Activated naive CD4-positive, alpha-beta T cell treated with anti-CD3 and anti-CD28 coated beads, Interleukin-2, amount 10 ng/mL, durations not matched to agents 7 days and 5 days (primary cell): ENCODE measurements around the gene PGLYRP4.

Source experiments
- CTCF ChIA-PET: fragments of 350-600 bp; sonication (Branson Sonifier 250); formaldehyde crosslinking; loops from one replicate; lab custom pipeline; 2021; ENCODE audit warnings: antibody characterized with exemption; lab: Charles Lee
- DNase-seq: peaks from one replicate; pipeline ENCODE4 v3.0.0-alpha.2; 2020
- H3K27ac Mint-ChIP-seq: one replicate; pipeline ENCODE4 v1.8.0; 2021; ENCODE audit warnings: mild to moderate bottlenecking, moderate library complexity, mixed read lengths
- H3K27me3 Mint-ChIP-seq: one replicate; pipeline ENCODE4 v1.8.0; 2021; ENCODE audit warnings: mild to moderate bottlenecking, mixed read lengths
- H3K36me3 Mint-ChIP-seq: one replicate; pipeline ENCODE4 v1.8.0; 2021; ENCODE audit warnings: mixed read lengths
- H3K4me1 Mint-ChIP-seq: one replicate; pipeline ENCODE4 v1.8.0; 2021; ENCODE audit warnings: mixed read lengths
- H3K4me3 Mint-ChIP-seq: one replicate; pipeline ENCODE4 v1.8.0; 2021; ENCODE audit warnings: mild to moderate bottlenecking, moderate library complexity, mixed read lengths
- H3K9me3 Mint-ChIP-seq: one replicate; pipeline ENCODE4 v1.8.0; 2021; ENCODE audit warnings: mixed read lengths

PGLYRP4 gene

DNA sequence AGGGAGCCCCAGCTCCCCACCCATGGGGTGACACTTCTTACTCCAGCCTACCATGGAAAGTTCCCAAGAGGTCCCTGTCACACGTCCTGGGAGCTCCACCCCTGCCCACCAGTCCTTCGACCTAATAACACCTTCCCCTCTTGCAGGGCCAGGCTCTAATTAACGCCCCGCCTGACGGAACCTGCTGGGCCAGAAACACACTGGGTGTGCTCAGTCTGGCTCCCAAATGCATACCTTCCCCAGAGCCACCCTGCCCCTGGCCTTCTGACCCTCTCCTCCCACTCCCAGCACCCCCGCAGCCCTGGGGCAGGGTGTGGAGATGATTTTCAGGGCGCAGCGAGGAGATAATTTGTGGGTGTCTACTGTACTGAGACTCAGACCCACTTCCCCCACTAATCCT, 56.5 kb downstream of the PGLYRP4 start:
- Mint-ChIP-seq H3K27ac (no peak overlapping the region), H3K4me3 (no peak overlapping the region), H3K4me1 (peaks cover 21% of the 10 kb centered on the region), H3K27me3 (peaks cover 29% of the 10 kb centered on the region), H3K9me3 (no peaks in the 10 kb centered on the region), H3K36me3 (no peaks in the 10 kb centered on the region)
- no peak for DNase-seq
- CTCF ChIA-PET, result interaction anchor here (1.2 to 1.8 kb wide), 2 partner anchors 86 to 638 kb away, joined by 3 to 7 read pairs; no protein-coding TSS in a partner anchor

DNA sequence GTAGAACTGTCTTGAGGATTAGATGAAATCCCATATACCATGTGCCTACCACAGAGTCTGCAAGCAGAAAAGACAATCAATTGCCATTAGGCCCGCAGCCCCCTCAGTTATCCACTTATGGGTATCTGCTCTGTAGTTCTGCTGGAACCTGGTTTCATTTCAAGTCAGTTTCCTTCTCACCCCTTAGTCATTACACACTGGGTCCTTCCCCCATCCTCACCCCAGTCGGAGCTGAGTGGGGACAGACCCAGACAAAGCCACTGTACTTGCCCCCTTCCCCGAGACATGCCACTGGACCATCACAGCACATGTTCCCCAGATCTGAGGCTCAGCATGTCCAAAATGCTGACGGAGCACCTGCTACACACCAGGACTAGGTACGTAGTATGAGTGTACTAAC, 57.1 kb downstream of the PGLYRP4 start:
- no peaks in the 10 kb centered on the region for H3K36me3 Mint-ChIP-seq

DNA sequence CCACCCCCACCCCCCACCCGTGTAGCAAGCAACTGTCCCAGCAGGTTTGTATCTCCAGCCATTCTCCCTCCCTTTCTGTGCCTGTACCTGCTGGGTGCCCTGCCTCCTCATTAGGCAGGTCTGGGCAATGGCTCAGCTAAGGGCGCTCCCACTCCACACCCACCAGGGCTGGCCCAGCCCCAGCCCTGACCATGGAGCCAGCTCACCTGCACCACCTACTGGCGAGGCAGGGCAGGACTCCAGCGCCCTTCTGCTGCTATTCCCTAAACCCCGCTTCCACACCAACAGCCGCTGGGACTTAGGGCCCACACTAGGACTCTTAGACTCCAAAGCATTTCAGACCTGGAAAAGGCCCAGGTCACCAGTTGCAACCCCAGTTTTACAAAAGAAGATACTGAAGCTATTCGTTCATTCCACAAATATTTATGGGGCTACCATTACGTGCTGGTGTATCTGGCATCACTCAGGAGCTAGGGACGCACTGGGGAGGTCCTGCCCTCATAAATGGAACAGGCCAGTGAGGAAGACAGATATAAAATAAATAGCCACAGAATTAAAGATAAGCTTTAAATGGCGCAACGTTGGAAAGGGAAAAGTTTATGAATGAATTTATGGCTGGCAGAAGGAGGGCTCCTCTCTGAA, 59.9 kb downstream of the PGLYRP4 start:
- H3K4me3 Mint-ChIP-seq, result no peak overlapping the region
- no peaks in the 10 kb centered on the region for H3K9me3 Mint-ChIP-seq
- no peaks in the 10 kb centered on the region for H3K36me3 Mint-ChIP-seq
- H3K27ac Mint-ChIP-seq, result no peak overlapping the region
- H3K27me3 Mint-ChIP-seq, result peaks cover 15% of the 10 kb centered on the region
- CTCF ChIA-PET, result interaction anchor here (0.8 to 1.7 kb wide), 4 partner anchors 11 to 1343 kb away, joined by 3 to 4 read pairs (median 3); no protein-coding TSS in a partner anchor
- H3K4me1 Mint-ChIP-seq, result peaks cover 14% of the 10 kb centered on the region
- DNase-seq, result peak; percentile 40

More for the DNA sequence above, 57.1 kb downstream of the PGLYRP4 start:
- Mint-ChIP-seq H3K27me3 (peaks cover 25% of the 10 kb centered on the region), H3K9me3 (no peaks in the 10 kb centered on the region), H3K4me3 (no peak overlapping the region), H3K4me1 (peaks cover 21% of the 10 kb centered on the region), H3K27ac (no peak overlapping the region)
- CTCF ChIA-PET, result interaction anchor here (1.2 to 1.8 kb wide), 2 partner anchors 86 to 638 kb away, joined by 3 to 7 read pairs; no protein-coding TSS in a partner anchor
- DNase-seq, result no peak
